Natural killer cell (primary cell): ENCODE measurements around the gene HADH. TPM values are rescaled to one million over a fixed set of nuclear protein-coding genes. Genes with fewer than 3 reads are reported as not detected.

Experiments
- ATAC-seq, 3 donors: fragments of 150-1000 bp in 2 of 3; fragments of 200-7000 bp in 1 of 3; cut with Tn5 transposase; 1 replicate in 1 of 3; 2 replicates in 2 of 3; pipeline ENCODE4 v1.10.0; 2021; ENCODE audit warnings: mild to moderate bottlenecking in 2 of 3, moderate library complexity in 2 of 3
- DNase-seq, 2 donors: peaks; one replicate each; pipeline versions ENCODE4 v3.0.0 to v3.0.0-alpha.2; 2013 to 2021; ENCODE audit warnings: mixed read lengths in 1 of 2
- H3K27ac ChIP-seq: one replicate; pipeline ENCODE4 v1.5.1; 2013; ENCODE audit warnings: mild to moderate bottlenecking, low read length
- H3K27me3 ChIP-seq: one replicate; pipeline ENCODE4 v1.6.1; 2013; ENCODE audit warnings: low read length; ENCODE audit not compliant: control insufficient read depth, insufficient read depth
- H3K36me3 ChIP-seq: one replicate; pipeline ENCODE4 v1.6.1; 2013; ENCODE audit warnings: low read length; ENCODE audit not compliant: control insufficient read depth, insufficient read depth
- H3K4me1 ChIP-seq: one replicate; pipeline ENCODE4 v1.6.1; 2013; ENCODE audit warnings: low read length; ENCODE audit not compliant: control insufficient read depth, insufficient read depth
- H3K4me3 ChIP-seq: one replicate; pipeline ENCODE4 v1.5.1; 2013; ENCODE audit warnings: low read length
- H3K9me3 ChIP-seq: one replicate; pipeline ENCODE4 v1.6.1; 2013; ENCODE audit warnings: low read length; ENCODE audit not compliant: control insufficient read depth, insufficient read depth
- H3K27ac Mint-ChIP-seq, 2 donors: one replicate each; pipeline ENCODE4 v1.8.0; 2022; ENCODE audit warnings: mild to moderate bottlenecking in 2 of 2, mixed read lengths in 2 of 2, moderate library complexity in 1 of 2
- H3K27me3 Mint-ChIP-seq, 2 donors: one replicate each; pipeline ENCODE4 v1.8.0; 2022; ENCODE audit warnings: low read depth in 2 of 2, mixed read lengths in 2 of 2
- H3K36me3 Mint-ChIP-seq: one replicate; pipeline ENCODE4 v1.8.0; 2022; ENCODE audit warnings: mixed read lengths
- H3K4me1 Mint-ChIP-seq, 2 donors: one replicate each; pipeline ENCODE4 v1.8.0; 2022; ENCODE audit warnings: mixed read lengths in 2 of 2
- H3K4me3 Mint-ChIP-seq: one replicate; pipeline ENCODE4 v1.8.0; 2022; ENCODE audit warnings: mild to moderate bottlenecking, moderate library complexity, mixed read lengths
- H3K9me3 Mint-ChIP-seq, 2 donors: one replicate each; pipeline ENCODE4 v1.8.0; 2022; ENCODE audit warnings: mixed read lengths in 2 of 2
- WGBS: methylation state at CpG from one replicate; pipeline ENCODE4 v1.1.7; 2013; ENCODE audit warnings: missing lambda C conversion rate; ENCODE audit not compliant: insufficient coverage; 5-methylcytosine and 5-hydroxymethylcytosine counted together
- intact Hi-C: fragments of 100-400 bp; cut with micrococcal nuclease; formaldehyde crosslinking; loops from one replicate; pipeline ENCODE4 v1.14.2; 2022
- total RNA-seq, 4 donors: library from RNA; stranded (reverse); fragments of 120-200 nt in 1 of 4; gene quantifications; one replicate each; pipeline versions ENCODE4 v1.2.3 to v1.2.4, GENCODE V29; 2013 to 2022
- TF ChIP-seq, protein P1 (sequence below): fragments of 200-600 bp; IDR thresholded peaks from one replicate; pipeline ENCODE4 v1.8.0; 2022; ENCODE audit warnings: antibody characterized with exemption

The HADH gene
- total RNA-seq, 3 donors from 2014 or later (not counting 1 experiment from before 2014, with no cell fraction given), result 9.1 to 16.5 (median 14.4) TPM

GRCh38 chr4:108036213-108036612, 46.5 kb downstream of the HADH start:
- H3K4me1 Mint-ChIP-seq, result no peaks in the 10 kb centered on the region
- 51% methylated on average over 7 of the region's 7 CpGs for WGBS
- H3K4me3 Mint-ChIP-seq, result no peak overlapping the region
- TF ChIP-seq, protein P1, sequence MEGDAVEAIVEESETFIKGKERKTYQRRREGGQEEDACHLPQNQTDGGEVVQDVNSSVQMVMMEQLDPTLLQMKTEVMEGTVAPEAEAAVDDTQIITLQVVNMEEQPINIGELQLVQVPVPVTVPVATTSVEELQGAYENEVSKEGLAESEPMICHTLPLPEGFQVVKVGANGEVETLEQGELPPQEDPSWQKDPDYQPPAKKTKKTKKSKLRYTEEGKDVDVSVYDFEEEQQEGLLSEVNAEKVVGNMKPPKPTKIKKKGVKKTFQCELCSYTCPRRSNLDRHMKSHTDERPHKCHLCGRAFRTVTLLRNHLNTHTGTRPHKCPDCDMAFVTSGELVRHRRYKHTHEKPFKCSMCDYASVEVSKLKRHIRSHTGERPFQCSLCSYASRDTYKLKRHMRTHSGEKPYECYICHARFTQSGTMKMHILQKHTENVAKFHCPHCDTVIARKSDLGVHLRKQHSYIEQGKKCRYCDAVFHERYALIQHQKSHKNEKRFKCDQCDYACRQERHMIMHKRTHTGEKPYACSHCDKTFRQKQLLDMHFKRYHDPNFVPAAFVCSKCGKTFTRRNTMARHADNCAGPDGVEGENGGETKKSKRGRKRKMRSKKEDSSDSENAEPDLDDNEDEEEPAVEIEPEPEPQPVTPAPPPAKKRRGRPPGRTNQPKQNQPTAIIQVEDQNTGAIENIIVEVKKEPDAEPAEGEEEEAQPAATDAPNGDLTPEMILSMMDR, result no peak
- Histone ChIP-seq H3K27me3 (no peaks in the 10 kb centered on the region), H3K4me3 (no peak overlapping the region), H3K4me1 (no peaks in the 10 kb centered on the region), H3K36me3 (peaks cover 11% of the 10 kb centered on the region), H3K9me3 (no peaks in the 10 kb centered on the region), H3K27ac (no peak overlapping the region)
- ATAC-seq (peak in 1 of 3 donors; percentile 38), DNase-seq (peak in 1 of 2 donors; percentile 85)
- H3K36me3 Mint-ChIP-seq, result no peaks in the 10 kb centered on the region
- no peaks in the 10 kb centered on the region for H3K27me3 Mint-ChIP-seq
- H3K9me3 Mint-ChIP-seq, result no peaks in the 10 kb centered on the region
- no peak overlapping the region for H3K27ac Mint-ChIP-seq
- intact Hi-C loops, result no loop called here

GRCh38 chr4:108037884-108038283, 48.2 kb downstream of the HADH start:
- Histone ChIP-seq H3K27me3 (no peaks in the 10 kb centered on the region), H3K27ac (no peak overlapping the region), H3K36me3 (peaks cover 11% of the 10 kb centered on the region), H3K4me1 (no peaks in the 10 kb centered on the region), H3K9me3 (no peaks in the 10 kb centered on the region), H3K4me3 (no peak overlapping the region)
- Mint-ChIP-seq H3K9me3 (no peaks in the 10 kb centered on the region), H3K36me3 (no peaks in the 10 kb centered on the region), H3K27ac (no peak overlapping the region), H3K27me3 (no peaks in the 10 kb centered on the region), H3K4me3 (no peak overlapping the region), H3K4me1 (no peaks in the 10 kb centered on the region)
- intact Hi-C loops, result no loop called here
- no peak for DNase-seq
- WGBS, result no CpG with 5 or more reads among the region's 2 CpGs
- TF ChIP-seq, protein P1, result no peak
- ATAC-seq, result no peak

DNA sequence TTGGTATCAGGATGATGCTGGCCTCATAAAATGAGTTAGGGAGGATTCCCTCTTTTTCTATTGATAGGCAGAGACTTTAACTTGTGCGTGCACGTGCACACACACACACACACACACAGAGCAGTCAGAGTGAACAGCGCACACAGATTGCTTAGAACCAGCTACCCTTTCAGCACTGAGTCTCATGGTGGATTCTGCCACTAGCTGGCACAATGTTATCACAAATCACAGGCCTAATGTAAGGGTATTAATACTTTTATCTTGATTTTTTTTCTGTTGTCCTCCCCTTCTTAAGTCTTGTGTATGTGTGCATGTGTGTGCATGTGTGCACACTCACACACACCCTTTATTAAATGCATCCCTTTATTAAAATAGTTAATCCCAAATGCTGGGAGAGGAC, 53.2 kb downstream of the HADH start:
- no peak for ATAC-seq
- H3K27ac ChIP-seq, result no peak overlapping the region
- 100% methylated on average over 3 of the region's 3 CpGs for WGBS

DNA sequence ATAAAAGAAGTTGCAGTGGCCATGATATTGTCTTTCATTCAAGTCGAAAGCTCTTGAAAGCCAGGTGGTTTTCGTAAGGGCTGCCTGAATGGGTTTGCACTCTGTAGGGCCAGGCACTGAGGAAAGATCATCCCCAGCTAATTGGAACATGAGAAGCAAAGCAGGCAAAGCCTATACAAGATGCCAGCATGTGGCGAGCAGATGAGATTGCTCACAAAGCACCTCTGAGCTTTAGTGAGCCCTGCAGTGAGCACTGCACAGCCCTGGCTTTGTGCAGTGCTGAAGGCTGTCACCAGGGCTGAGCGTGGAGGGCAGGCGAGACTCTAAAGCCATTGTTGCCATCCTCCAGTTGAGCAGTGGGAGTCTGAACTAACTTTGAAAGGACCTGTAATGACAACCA, 53.8 kb downstream of the HADH start:
- Mint-ChIP-seq H3K36me3 (no peaks in the 10 kb centered on the region), H3K4me1 (no peaks in the 10 kb centered on the region), H3K4me3 (no peak overlapping the region), H3K9me3 (no peaks in the 10 kb centered on the region), H3K27me3 (no peaks in the 10 kb centered on the region), H3K27ac (peak overlapping the region in 1 of 2 donors; percentile 49)
- peak in 1 of 2 donors; percentile 32 for DNase-seq
- H3K36me3 ChIP-seq, result no peaks in the 10 kb centered on the region
- ATAC-seq, result no peak
- no peaks in the 10 kb centered on the region for H3K27me3 ChIP-seq
- no peak overlapping the region for H3K27ac ChIP-seq
- intact Hi-C loops, result no loop called here
- no peaks in the 10 kb centered on the region for H3K4me1 ChIP-seq
- no peaks in the 10 kb centered on the region for H3K9me3 ChIP-seq
- TF ChIP-seq, protein P1, result no peak
- no peak overlapping the region for H3K4me3 ChIP-seq
- 94% methylated on average over 5 of the region's 5 CpGs for WGBS

More for the DNA sequence above, 53.2 kb downstream of the HADH start:
- H3K27me3 ChIP-seq, result no peaks in the 10 kb centered on the region
- no peaks in the 10 kb centered on the region for H3K27me3 Mint-ChIP-seq
- no peaks in the 10 kb centered on the region for H3K4me1 ChIP-seq
- TF ChIP-seq, protein P1, result no peak
- H3K4me1 Mint-ChIP-seq, result no peaks in the 10 kb centered on the region
- peak in 1 of 2 donors; percentile 38 for DNase-seq
- no peaks in the 10 kb centered on the region for H3K9me3 ChIP-seq
- H3K36me3 ChIP-seq, result no peaks in the 10 kb centered on the region
- H3K9me3 Mint-ChIP-seq, result no peaks in the 10 kb centered on the region
- no peak overlapping the region for H3K4me3 Mint-ChIP-seq
- H3K4me3 ChIP-seq, result no peak overlapping the region
- no peaks in the 10 kb centered on the region for H3K36me3 Mint-ChIP-seq
- intact Hi-C loops, result no loop called here
- H3K27ac Mint-ChIP-seq, result no peak overlapping the region
